ENCODE results near the gene CCDC15.

The CCDC15 gene, protein sequence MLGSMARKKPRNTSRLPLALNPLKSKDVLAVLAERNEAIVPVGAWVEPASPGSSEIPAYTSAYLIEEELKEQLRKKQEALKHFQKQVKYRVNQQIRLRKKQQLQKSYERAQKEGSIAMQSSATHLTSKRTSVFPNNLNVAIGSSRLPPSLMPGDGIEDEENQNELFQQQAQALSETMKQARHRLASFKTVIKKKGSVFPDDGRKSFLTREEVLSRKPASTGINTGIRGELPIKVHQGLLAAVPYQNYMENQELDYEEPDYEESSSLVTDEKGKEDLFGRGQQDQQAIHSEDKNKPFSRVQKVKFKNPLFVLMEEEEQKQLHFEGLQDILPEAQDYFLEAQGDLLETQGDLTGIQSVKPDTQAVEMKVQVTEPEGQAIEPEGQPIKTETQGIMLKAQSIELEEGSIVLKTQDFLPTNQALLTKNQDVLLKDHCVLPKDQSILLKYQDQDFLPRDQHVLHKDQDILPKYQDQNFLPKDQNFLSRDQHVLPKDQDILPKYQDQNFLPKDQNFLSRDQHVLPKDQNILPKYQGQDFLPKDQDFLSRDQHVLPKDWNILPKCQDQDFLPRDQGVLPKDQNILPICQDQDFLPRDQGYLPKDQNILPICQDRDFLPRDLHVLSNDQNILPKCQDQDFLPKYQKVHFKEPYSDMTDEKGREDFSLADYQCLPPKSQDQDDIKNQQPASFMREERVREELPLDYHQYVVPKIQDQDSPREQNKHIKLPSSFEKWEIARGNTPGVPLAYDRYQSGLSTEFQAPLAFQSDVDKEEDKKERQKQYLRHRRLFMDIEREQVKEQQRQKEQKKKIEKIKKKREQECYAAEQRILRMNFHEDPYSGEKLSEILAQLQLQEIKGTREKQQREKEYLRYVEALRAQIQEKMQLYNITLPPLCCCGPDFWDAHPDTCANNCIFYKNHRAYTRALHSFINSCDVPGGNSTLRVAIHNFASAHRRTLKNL

DNA sequence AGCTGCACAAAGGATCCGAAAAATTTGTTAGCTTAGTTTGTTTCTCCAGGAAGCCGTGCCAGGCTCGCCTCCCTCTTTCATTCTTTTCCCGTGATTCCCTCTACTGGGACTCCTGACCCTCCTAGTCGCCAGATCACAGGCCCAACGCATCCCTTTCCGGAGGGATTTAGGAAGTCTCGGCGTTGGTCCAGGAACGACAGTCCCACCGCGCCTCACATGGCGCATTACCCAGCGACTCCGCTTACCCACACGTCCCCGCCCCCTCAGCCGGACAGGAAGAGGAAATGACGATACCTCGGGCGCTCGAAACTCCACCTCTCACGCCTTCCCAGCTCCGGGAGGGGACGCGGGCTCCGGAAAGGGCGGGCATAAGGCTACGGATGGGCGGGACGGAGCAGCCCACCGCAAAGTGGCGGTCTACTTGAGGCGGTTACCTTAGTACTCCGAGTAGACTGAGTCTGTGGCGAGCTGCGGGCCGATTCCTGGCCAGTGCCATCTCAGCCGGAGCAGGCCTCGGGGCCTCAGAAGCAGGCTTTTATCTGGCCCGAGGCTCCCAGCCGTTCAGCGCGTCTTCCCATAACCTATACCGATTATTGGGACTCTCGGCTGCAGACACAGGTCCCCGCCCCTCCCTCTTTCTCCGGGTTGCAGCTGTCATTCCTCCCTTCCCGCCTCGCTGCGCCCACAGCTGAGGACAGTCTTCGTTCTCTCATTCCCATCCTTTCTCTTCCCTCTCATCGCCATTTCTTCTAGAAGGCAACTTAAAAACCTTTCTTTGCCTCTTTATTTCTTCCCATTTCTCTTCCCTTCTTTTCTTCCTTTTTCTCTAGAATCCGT lies at the start of gene CCDC15:
Gene CCDC15 (plus strand): TSS at position 450 of the 837 bp plus-strand sequence. CDS start 531 bp downstream, outside the sequence.
- TF ChIP-seq, protein P1, sequence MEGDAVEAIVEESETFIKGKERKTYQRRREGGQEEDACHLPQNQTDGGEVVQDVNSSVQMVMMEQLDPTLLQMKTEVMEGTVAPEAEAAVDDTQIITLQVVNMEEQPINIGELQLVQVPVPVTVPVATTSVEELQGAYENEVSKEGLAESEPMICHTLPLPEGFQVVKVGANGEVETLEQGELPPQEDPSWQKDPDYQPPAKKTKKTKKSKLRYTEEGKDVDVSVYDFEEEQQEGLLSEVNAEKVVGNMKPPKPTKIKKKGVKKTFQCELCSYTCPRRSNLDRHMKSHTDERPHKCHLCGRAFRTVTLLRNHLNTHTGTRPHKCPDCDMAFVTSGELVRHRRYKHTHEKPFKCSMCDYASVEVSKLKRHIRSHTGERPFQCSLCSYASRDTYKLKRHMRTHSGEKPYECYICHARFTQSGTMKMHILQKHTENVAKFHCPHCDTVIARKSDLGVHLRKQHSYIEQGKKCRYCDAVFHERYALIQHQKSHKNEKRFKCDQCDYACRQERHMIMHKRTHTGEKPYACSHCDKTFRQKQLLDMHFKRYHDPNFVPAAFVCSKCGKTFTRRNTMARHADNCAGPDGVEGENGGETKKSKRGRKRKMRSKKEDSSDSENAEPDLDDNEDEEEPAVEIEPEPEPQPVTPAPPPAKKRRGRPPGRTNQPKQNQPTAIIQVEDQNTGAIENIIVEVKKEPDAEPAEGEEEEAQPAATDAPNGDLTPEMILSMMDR (IDR thresholded peaks at IDR 0.05; ENCODE audit: low read depth, low read length, missing control alignments): no peak
- H3K4me3 ChIP-seq (ENCODE audit: low read depth, low read length): peak within 1 kb of the TSS; percentile 71
- in situ Hi-C loops (cut with HindIII; ENCODE audit: low sequenced_read_pairs): loop anchor here (25.0 kb wide), 1 partner anchor 458 kb away; no protein-coding TSS in a partner anchor
- peak; percentile 92 for DNase-seq (ENCODE audit: low read depth)

DNA sequence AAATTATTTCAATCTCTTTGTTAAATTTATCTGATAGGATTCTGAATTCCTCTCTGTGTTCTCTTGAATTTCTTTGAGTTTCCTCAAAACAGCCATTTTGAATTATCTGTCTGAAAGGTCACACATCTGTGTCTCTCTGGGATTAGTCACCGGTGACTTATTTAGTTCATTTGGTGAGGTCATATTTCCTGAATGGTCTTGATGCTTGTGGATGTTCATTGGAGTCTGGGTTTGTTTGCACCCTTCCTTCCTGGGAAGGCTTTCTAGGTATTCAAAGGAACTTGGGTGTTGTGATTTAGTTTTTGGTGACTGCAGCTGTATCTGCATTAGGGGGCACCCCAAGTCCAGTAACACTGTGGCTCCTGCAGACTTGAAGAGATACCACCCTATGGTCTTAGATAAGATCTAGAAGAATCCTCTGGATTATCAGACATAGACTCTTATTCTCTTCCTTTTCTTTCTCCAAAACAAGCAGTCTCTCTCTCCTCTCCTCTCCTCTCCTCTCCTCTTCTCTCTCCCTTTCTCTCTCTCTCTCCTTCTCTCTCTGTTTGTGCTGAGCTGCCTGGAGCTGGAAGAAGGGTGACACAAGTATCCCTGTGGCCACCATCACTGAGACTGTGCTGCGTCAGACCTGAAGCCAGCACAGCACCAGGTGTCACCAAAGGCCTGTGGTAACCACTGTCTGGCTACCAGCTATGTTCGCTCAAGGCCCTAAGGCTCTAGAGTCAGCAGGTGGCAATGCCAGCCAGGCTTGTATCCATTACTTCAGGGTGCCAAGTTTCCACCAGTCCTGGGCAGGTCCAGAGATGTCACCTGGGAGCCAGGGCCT lies 38.2 kb upstream of the CCDC15 start:
- TF ChIP-seq, protein P1 (IDR thresholded peaks at IDR 0.05; ENCODE audit: low read depth, low read length, missing control alignments): no peak
- H3K4me3 ChIP-seq (ENCODE audit: low read depth, low read length): no peak overlapping the region
- DNase-seq (ENCODE audit: low read depth): no peak
- in situ Hi-C loops (cut with HindIII; ENCODE audit: low sequenced_read_pairs): no loop called here

DNA sequence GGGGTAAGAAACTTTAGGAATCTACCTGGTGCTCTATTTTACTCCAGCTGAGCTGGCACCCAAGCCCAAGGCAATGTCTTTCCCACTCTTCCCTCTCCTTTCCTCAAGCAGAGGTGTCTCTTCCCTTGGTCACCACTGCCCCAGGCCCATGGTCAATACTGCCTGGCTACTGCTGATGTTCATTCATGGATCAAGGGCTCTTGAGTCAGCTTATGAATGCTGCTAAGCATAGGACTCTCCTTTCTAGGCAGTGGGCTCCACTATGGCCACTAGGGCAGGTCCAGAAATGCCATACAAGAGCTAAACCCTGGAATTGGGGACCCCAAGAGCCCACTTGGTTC lies 37.7 kb upstream of the CCDC15 start:
- DNase-seq (ENCODE audit: low read depth): no peak
- H3K4me3 ChIP-seq (ENCODE audit: low read depth, low read length): no peak overlapping the region
- TF ChIP-seq, protein P1 (IDR thresholded peaks at IDR 0.05; ENCODE audit: low read depth, low read length, missing control alignments): no peak
- in situ Hi-C loops (cut with HindIII; ENCODE audit: low sequenced_read_pairs): no loop called here

DNA sequence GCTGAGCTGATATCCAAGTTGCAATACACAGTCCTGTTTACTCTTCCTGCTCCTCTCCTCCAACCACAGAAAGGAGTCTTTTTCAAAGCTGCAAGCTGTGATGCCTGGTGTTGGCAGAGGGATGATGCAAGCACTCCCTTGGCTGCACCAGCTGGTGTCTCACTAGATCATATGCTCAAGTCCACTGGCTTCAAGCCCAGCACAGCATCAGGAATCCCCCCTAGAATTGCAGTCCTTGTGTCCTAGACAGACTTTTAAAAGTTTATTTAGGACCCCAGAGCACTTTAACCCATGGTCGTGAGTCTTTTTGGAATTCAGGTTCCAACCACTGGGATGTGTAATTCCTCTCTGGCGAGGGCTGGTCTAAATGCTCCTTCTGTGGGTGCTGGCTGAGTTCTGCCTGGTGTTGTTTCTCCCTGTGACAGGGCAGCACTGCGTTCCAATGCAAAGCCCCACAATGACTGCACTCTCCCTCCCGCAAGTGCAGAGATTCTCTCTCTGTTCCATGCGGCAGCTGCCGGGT lies 36.8 kb upstream of the CCDC15 start:
- DNase-seq (ENCODE audit: low read depth): no peak
- no peak overlapping the region for H3K4me3 ChIP-seq (ENCODE audit: low read depth, low read length)
- TF ChIP-seq, protein P1 (IDR thresholded peaks at IDR 0.05; ENCODE audit: low read depth, low read length, missing control alignments): no peak
- in situ Hi-C loops (cut with HindIII; ENCODE audit: low sequenced_read_pairs): no loop called here

DNA sequence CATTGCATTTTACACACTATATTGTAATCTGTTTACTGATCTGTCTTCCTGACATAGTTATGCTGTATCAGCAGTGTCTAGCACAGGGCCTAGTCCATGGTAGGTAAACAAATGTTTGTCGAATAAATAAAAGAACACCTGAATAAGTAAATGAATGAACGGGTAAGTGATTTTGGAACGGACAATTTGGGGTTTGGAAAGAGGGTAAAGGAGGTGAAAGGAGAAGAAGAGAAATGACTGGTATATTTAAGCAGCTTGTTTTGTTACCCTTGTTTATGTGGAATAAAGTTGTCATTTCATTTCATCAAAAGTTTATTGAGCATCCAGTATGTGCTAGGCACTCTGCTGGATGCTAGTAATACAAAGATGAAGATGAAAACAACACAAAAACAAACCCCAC lies 35.1 kb upstream of the CCDC15 start, which contains the start of gene HEPN1:
Gene HEPN1 (plus strand): TSS at position 301 of the 400 bp plus-strand sequence.
- TF ChIP-seq, protein P1 (IDR thresholded peaks at IDR 0.05; ENCODE audit: low read depth, low read length, missing control alignments): no peak
- H3K4me3 ChIP-seq (ENCODE audit: low read depth, low read length): no peak within 1 kb of the TSS
- no peak for DNase-seq (ENCODE audit: low read depth)
- in situ Hi-C loops (cut with HindIII; ENCODE audit: low sequenced_read_pairs): no loop called here
